Thyroid gland (tissue), 4 donors: ENCODE data around the gene SC5D.

ENCODE experiments used
- POLR2A ChIP-seq, 2 donors: fragments of 450-650 bp; IDR thresholded peaks; one replicate each; pipeline ENCODE4 v1.6.1; 2017; ENCODE audit warnings: antibody characterized with exemption in 2 of 2, mild to moderate bottlenecking in 2 of 2, moderate library complexity in 1 of 2
- TF ChIP-seq, protein P1 (sequence below), 6 experiments: fragments of 200-600 bp in 3 of 6; fragments of 450-650 bp in 3 of 6; sonication (generic) in 3 of 6; IDR thresholded peaks; one replicate each; pipeline ENCODE4 v1.5.1; 2016 to 2019; ENCODE audit warnings: antibody characterized with exemption in 6 of 6, mild to moderate bottlenecking in 2 of 6, inconsistent platforms in 1 of 6, moderate library complexity in 1 of 6

DNA sequence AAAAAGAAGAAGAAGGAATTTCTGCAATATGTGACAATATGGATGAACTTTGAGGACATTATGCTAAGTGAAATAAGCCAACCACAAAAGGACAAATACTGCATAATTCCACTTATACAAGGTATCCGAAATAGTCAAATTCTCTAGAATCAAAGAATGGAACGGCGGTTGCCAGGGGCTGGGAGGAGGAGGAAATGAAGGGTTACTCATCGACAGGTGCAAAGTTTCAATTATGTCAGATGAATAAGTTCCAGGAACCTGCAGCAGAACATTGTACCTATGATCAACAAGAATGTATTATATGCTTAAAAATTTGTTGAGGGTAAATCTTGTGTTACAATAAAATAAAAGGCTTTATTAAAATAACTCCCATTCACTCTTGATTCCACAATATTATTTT, 49.0 kb downstream of the SC5D start:
- TF ChIP-seq, protein P1, sequence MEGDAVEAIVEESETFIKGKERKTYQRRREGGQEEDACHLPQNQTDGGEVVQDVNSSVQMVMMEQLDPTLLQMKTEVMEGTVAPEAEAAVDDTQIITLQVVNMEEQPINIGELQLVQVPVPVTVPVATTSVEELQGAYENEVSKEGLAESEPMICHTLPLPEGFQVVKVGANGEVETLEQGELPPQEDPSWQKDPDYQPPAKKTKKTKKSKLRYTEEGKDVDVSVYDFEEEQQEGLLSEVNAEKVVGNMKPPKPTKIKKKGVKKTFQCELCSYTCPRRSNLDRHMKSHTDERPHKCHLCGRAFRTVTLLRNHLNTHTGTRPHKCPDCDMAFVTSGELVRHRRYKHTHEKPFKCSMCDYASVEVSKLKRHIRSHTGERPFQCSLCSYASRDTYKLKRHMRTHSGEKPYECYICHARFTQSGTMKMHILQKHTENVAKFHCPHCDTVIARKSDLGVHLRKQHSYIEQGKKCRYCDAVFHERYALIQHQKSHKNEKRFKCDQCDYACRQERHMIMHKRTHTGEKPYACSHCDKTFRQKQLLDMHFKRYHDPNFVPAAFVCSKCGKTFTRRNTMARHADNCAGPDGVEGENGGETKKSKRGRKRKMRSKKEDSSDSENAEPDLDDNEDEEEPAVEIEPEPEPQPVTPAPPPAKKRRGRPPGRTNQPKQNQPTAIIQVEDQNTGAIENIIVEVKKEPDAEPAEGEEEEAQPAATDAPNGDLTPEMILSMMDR (IDR thresholded peaks at IDR 0.05): no peak
- TF ChIP-seq POLR2A (IDR thresholded peaks at IDR 0.05): no peak
